Mucosa of stomach (tissue), 1 donor: ENCODE results near the gene R3HCC1L.

Source experiments
- H3K27me3 ChIP-seq: one replicate; pipeline ENCODE4 v1.7.0; 2013; ENCODE audit warnings: mild to moderate bottlenecking, low read length; ENCODE audit not compliant: control insufficient read depth, insufficient read depth
- H3K36me3 ChIP-seq: one replicate; pipeline ENCODE4 v1.7.0; 2013; ENCODE audit warnings: low read length; ENCODE audit not compliant: control insufficient read depth, insufficient read depth
- H3K4me1 ChIP-seq: one replicate; pipeline ENCODE4 v1.7.0; 2013; ENCODE audit warnings: mild to moderate bottlenecking, low read length; ENCODE audit not compliant: control insufficient read depth, insufficient read depth
- H3K4me3 ChIP-seq: one replicate; pipeline ENCODE4 v1.7.0; 2013; ENCODE audit warnings: low read length
- H3K9ac ChIP-seq: one replicate; pipeline ENCODE4 v1.7.0; 2013; ENCODE audit warnings: mild to moderate bottlenecking, low read length, moderate library complexity
- H3K9me3 ChIP-seq: one replicate; pipeline ENCODE4 v1.7.0; 2013; ENCODE audit warnings: mild to moderate bottlenecking, low read length, moderate library complexity; ENCODE audit not compliant: control insufficient read depth
- donor health status: Pancreatic carcinoma.

Gene R3HCC1L

GRCh38 chr10:98267069-98267893, 132.8 kb downstream of the R3HCC1L start:
- H3K9ac ChIP-seq: peak overlapping the region; percentile 47
- peaks cover 21% of the 10 kb centered on the region for H3K4me1 ChIP-seq
- H3K9me3 ChIP-seq: no peaks in the 10 kb centered on the region
- H3K36me3 ChIP-seq: no peaks in the 10 kb centered on the region
- H3K27me3 ChIP-seq: peaks cover 39% of the 10 kb centered on the region
- no peak overlapping the region for H3K4me3 ChIP-seq

GRCh38 chr10:98267894-98268693, 133.6 kb downstream of the R3HCC1L start, which contains the start of gene LOXL4:
Gene LOXL4 (minus strand): TSS chr10:98268194. CDS start chr10:98263019, 5,175 bp downstream.
- peak within 1 kb of the TSS; percentile 47 for H3K9ac ChIP-seq
- no peaks in the 10 kb centered on the region for H3K9me3 ChIP-seq
- H3K36me3 ChIP-seq: no peaks in the 10 kb centered on the region
- H3K4me1 ChIP-seq: peaks cover 21% of the 10 kb centered on the region
- H3K27me3 ChIP-seq: peaks cover 37% of the 10 kb centered on the region
- no peak within 1 kb of the TSS for H3K4me3 ChIP-seq

GRCh38 chr10:98268694-98269431, 134.4 kb downstream of the R3HCC1L start:
- H3K4me3 ChIP-seq: no peak overlapping the region
- peaks cover 21% of the 10 kb centered on the region for H3K4me1 ChIP-seq
- peak overlapping the region; percentile 22 for H3K9ac ChIP-seq
- H3K9me3 ChIP-seq: no peaks in the 10 kb centered on the region
- no peaks in the 10 kb centered on the region for H3K36me3 ChIP-seq
- H3K27me3 ChIP-seq: peaks cover 42% of the 10 kb centered on the region

GRCh38 chr10:98269435-98269912, 135.0 kb downstream of the R3HCC1L start:
- H3K9ac ChIP-seq: no peak overlapping the region
- H3K9me3 ChIP-seq: no peaks in the 10 kb centered on the region
- no peak overlapping the region for H3K4me3 ChIP-seq
- H3K36me3 ChIP-seq: no peaks in the 10 kb centered on the region
- peaks cover 21% of the 10 kb centered on the region for H3K4me1 ChIP-seq
- H3K27me3 ChIP-seq: peaks cover 42% of the 10 kb centered on the region

GRCh38 chr10:98270073-98270740, 135.8 kb downstream of the R3HCC1L start:
- H3K27me3 ChIP-seq: peaks cover 42% of the 10 kb centered on the region
- no peak overlapping the region for H3K4me3 ChIP-seq
- no peaks in the 10 kb centered on the region for H3K36me3 ChIP-seq
- H3K9me3 ChIP-seq: no peaks in the 10 kb centered on the region
- H3K4me1 ChIP-seq: peaks cover 21% of the 10 kb centered on the region
- no peak overlapping the region for H3K9ac ChIP-seq

GRCh38 chr10:98270786-98271185, 136.3 kb downstream of the R3HCC1L start:
- Histone ChIP-seq H3K9me3 (no peaks in the 10 kb centered on the region), H3K27me3 (peaks cover 42% of the 10 kb centered on the region), H3K9ac (no peak overlapping the region), H3K4me3 (no peak overlapping the region), H3K36me3 (no peaks in the 10 kb centered on the region), H3K4me1 (peaks cover 21% of the 10 kb centered on the region)

- no peaks in the 10 kb centered on the region for H3K36me3 ChIP-seq
- peaks cover 19% of the 10 kb centered on the region for H3K4me1 ChIP-seq
- H3K9ac ChIP-seq: no peak overlapping the region
- H3K4me3 ChIP-seq: no peak overlapping the region
- no peaks in the 10 kb centered on the region for H3K9me3 ChIP-seq
- peaks cover 28% of the 10 kb centered on the region for H3K27me3 ChIP-seq
Measured at GRCh38 chr10:98272245-98272644, 137.8 kb downstream of the R3HCC1L start.

- no peak overlapping the region for H3K9ac ChIP-seq
- H3K9me3 ChIP-seq: no peaks in the 10 kb centered on the region
- H3K4me1 ChIP-seq: peaks cover 15% of the 10 kb centered on the region
- H3K36me3 ChIP-seq: no peaks in the 10 kb centered on the region
- no peak overlapping the region for H3K4me3 ChIP-seq
- H3K27me3 ChIP-seq: peaks cover 24% of the 10 kb centered on the region
Measured at GRCh38 chr10:98272656-98273055, 138.2 kb downstream of the R3HCC1L start.

- Histone ChIP-seq H3K9me3 (no peaks in the 10 kb centered on the region), H3K4me3 (no peak overlapping the region), H3K36me3 (no peaks in the 10 kb centered on the region), H3K27me3 (peaks cover 21% of the 10 kb centered on the region), H3K4me1 (peaks cover 12% of the 10 kb centered on the region), H3K9ac (no peak overlapping the region)
Measured at GRCh38 chr10:98273057-98273850, 138.8 kb downstream of the R3HCC1L start.

GRCh38 chr10:98274562-98274961, 140.1 kb downstream of the R3HCC1L start:
- Histone ChIP-seq H3K27me3 (peaks cover 14% of the 10 kb centered on the region), H3K9me3 (no peaks in the 10 kb centered on the region), H3K36me3 (no peaks in the 10 kb centered on the region), H3K9ac (no peak overlapping the region), H3K4me1 (peaks cover 4% of the 10 kb centered on the region), H3K4me3 (no peak overlapping the region)

- Histone ChIP-seq H3K9me3 (no peaks in the 10 kb centered on the region), H3K27me3 (peaks cover 6% of the 10 kb centered on the region), H3K36me3 (no peaks in the 10 kb centered on the region), H3K4me3 (no peak overlapping the region), H3K4me1 (no peaks in the 10 kb centered on the region), H3K9ac (no peak overlapping the region)
Measured at GRCh38 chr10:98276311-98276710, 141.9 kb downstream of the R3HCC1L start.
